GM12873 (cell line): ENCODE data around the gene OBSCN.

Experiments
- CTCF ChIP-seq: IDR thresholded peaks from 2 replicates; pipeline ENCODE4 v1.5.1; 2012; ENCODE audit warnings: low read depth, mild to moderate bottlenecking, moderate library complexity, low read length, control low read depth; ENCODE audit not compliant: insufficient read depth; ENCODE audit errors: missing control alignments

The OBSCN gene

DNA sequence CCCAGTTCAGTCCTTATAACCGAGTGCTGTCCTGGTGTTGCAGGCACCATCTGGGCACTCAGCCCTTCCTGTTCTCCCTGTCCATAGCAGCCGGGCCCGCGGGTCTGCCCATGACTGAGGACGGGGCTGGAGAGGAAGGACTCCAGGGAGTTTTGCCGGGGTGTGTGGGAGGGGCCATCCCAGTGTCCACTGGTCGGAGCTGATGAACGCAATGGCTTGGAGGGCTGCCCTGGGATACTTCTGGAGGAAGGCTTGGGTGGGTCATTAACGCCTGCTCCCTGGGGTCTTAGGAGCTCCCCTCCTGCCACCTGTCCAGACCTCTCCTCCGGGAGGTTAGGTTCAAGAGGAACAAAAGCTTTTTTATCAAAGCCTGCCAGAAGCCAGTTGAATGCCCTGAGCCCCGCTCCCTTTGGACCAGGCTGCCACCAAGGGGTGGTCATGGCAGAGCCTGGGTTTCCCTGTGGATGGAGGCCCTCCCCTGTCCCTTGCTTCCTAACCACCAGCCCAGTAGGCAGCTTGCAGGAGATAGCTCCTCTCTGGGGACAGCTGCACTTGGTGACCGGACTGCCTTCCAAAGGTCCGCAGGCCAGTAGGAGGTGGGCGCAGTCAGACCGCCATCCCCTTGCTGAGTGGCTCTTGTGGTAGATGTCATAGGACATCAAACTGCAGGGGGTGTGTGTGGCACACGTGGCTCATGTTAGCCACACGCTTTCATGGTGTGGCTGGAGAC, 137.5 kb downstream of the OBSCN start:
- TF ChIP-seq CTCF, result no peak

- TF ChIP-seq CTCF, result no peak
Observed at GRCh38 chr1:228346731-228347130, 138.9 kb downstream of the OBSCN start.

DNA sequence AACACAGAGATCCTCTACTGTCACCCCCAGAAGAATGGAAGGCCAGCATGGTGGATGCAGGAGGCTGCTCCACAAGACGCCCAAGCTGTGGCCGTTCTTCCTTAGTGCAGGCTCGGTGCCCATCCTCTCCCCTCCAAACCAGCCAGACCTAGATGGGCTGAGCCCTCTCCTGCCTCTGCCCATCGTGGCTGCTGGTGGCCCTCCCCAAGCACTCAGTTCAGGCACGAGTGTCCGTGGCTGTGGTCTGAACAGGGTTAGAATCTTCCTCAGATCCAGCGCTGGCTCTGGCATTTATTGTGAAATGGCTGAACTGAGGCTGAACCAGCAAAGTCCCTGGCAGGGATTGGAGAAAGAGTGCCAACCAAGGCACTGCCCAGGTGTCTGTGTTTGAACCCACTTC, 139.3 kb downstream of the OBSCN start:
- TF ChIP-seq CTCF, result no peak

DNA sequence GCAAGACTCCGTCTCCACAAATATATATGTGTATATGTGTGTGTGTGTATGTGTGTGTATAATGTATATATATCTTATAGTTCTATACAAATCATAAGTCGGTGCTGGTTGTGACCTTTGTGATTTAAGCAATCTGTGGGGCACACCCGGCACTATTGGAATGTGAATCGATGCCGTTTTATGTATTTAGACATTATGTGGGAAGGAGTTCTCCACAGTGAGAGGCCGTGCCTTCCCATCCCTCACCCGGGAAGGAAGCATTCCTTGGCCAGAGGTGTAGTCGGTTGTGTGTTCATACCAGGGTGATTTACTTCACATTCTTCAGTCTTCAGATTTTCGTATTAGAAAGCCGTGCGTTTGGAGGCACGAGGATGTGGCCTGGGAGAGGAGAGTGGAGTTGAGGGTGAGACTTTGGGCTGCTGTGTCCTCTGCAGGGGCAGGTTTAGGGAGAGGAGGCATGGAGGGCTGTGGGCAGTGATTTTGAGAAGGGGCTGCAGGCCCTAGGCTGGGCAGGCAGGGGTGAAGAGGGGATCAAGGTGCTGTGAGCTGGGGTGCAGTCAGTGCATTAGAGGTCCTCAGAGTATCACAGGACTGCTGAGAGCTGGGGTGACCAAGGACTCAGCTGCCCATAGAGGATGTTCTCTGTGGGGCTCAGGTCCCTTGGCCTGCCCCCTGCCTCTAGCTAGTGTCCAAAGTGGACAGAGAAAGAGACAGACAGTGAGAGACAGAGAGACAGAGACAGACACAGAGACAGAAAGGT, 141.0 kb downstream of the OBSCN start:
- TF ChIP-seq CTCF, result no peak

GRCh38 chr1:228349701-228350171, 141.9 kb downstream of the OBSCN start:
- TF ChIP-seq CTCF, result no peak

DNA sequence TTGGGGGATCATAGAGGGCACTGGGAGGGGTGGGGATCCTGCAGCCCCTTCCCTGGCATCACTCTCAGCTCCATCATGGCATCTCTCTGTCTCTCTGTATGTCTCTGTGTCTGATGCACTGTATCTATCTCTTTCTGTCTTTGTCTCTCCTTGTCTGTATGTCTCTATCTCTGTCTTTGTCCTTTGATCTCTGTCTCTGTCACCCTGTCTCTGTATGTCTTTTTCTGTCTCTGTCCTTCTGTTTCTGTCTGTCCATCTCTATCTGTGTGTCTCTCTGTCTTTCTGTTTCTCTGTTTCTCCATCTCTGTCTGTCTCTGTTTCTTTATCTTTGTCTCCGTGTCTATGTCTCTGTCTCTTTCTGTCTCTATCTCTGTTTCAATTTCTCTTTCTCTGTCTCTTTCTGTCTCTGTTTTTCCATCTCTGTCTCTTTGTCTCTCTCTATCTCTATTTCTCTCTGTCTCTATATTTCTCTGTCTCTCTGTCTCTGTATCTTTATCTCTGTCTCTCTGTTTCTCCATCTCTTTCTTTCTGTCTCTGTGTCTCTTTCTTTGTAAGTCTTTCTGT, 142.4 kb downstream of the OBSCN start:
- TF ChIP-seq CTCF, result no peak
